Posterior cingulate gyrus (tissue), 11 donors: ENCODE data around the gene IL25.
A peak's percentile ranks its signal among the peaks of the same experiment; 100 is the strongest.
"Not testable (repeated sequence)": the region's sequence is repeated elsewhere in the genome, so short reads cannot be mapped to it uniquely, and the experiment has no call there.

Source experiments
- DNase-seq, 10 donors: peaks; one replicate each; pipeline versions ENCODE4 v3.0.0 to v3.0.0-alpha.2; 2020 to 2021; ENCODE audit warnings: mixed read lengths in 3 of 10
- intact Hi-C: fragments of 100-400 bp; cut with DNase I; formaldehyde crosslinking; loops from one replicate; pipeline ENCODE4 v1.15.1; 2023

IL25 gene

GRCh38 chr14:23384364-23385080, 11.9 kb downstream of the IL25 start:
- intact Hi-C loops = loop anchor here (5.0 kb wide), 1 partner anchor 83 kb away; the partner anchor contains the start of gene NGDN

GRCh38 chr14:23385244-23385641, 12.6 kb downstream of the IL25 start:
- intact Hi-C loops = no loop called here
- DNase-seq = no peak

More at GRCh38 chr14:23384364-23385080, 11.9 kb downstream of the IL25 start:
- peak in 2 of 10 donors; percentile 44 to 72 for DNase-seq

GRCh38 chr14:23385642-23386265, 13.1 kb downstream of the IL25 start:
- DNase-seq = peak in 3 of 10 donors; percentile 63 to 81 (median 67)
- intact Hi-C loops = no loop called here

- intact Hi-C loops = not testable (repeated sequence)
Measured at GRCh38 chr14:23386266-23386657, 13.7 kb downstream of the IL25 start.

GRCh38 chr14:23386999-23387398, 14.4 kb downstream of the IL25 start:
- intact Hi-C loops = no loop called here
- DNase-seq = peak in 2 of 10 donors; percentile 2 to 16

More at GRCh38 chr14:23386266-23386657, 13.7 kb downstream of the IL25 start:
- DNase-seq = peak in 1 of 10 donors; percentile 38

- intact Hi-C loops = no loop called here
- peak in 2 of 10 donors; percentile 72 to 77 for DNase-seq
Measured at GRCh38 chr14:23387916-23388882, 15.6 kb downstream of the IL25 start.

- intact Hi-C loops = no loop called here
- peak in 1 of 10 donors; percentile 10 for DNase-seq
Measured at GRCh38 chr14:23388996-23389395, 16.4 kb downstream of the IL25 start.

- intact Hi-C loops = no loop called here
- peak in 2 of 10 donors; percentile 52 to 75 for DNase-seq
Measured at GRCh38 chr14:23389396-23389795, 16.8 kb downstream of the IL25 start.

- intact Hi-C loops, DNase-seq: not testable (repeated sequence)
Measured at GRCh38 chr14:23389871-23390270, 17.3 kb downstream of the IL25 start.

GRCh38 chr14:23392613-23393012, 20.0 kb downstream of the IL25 start:
- intact Hi-C loops = no loop called here
- peak in 2 of 10 donors; percentile 5 to 34 for DNase-seq

GRCh38 chr14:23396126-23396525, 23.5 kb downstream of the IL25 start:
- peak in 3 of 10 donors; percentile 25 to 57 (median 53) for DNase-seq
- intact Hi-C loops = no loop called here

- peak in 3 of 10 donors; percentile 6 to 57 (median 44) for DNase-seq
- intact Hi-C loops = no loop called here
Measured at GRCh38 chr14:23396781-23397407, 24.3 kb downstream of the IL25 start.

- DNase-seq = peak in 1 of 10 donors; percentile 24
- intact Hi-C loops = no loop called here
Measured at GRCh38 chr14:23398348-23398747, 25.7 kb downstream of the IL25 start.

GRCh38 chr14:23399136-23399535, 26.5 kb downstream of the IL25 start:
- intact Hi-C loops = no loop called here
- DNase-seq = peak in 2 of 10 donors; percentile 42 to 69

GRCh38 chr14:23399591-23399990, 27.0 kb downstream of the IL25 start:
- intact Hi-C loops = no loop called here
- DNase-seq = peak in 2 of 10 donors; percentile 27 to 71

GRCh38 chr14:23400496-23401149, 28.0 kb downstream of the IL25 start:
- intact Hi-C loops = not testable (repeated sequence)
- peak in 2 of 10 donors; percentile 60 to 68 for DNase-seq

- intact Hi-C loops = no loop called here
- peak in 2 of 10 donors; percentile 13 to 24 for DNase-seq
Measured at GRCh38 chr14:23401291-23401690, 28.7 kb downstream of the IL25 start.

- peak in 2 of 10 donors; percentile 57 for DNase-seq
- intact Hi-C loops = no loop called here
Measured at GRCh38 chr14:23402296-23403138, 29.9 kb downstream of the IL25 start.

- peak in 2 of 10 donors; percentile 22 to 25 for DNase-seq
- intact Hi-C loops = no loop called here
Measured at GRCh38 chr14:23403139-23403438, 30.5 kb downstream of the IL25 start.
